ENCODE data around the gene B4GALT2.
A peak's percentile ranks its signal among the peaks of the same experiment; 100 is the strongest.

B4GALT2 gene

GRCh38 chr1:43984855-43985254, 5.8 kb downstream of the B4GALT2 start:
- no peak for DNase-seq (ENCODE audit: low read depth)

GRCh38 chr1:43985984-43986595, 7.1 kb downstream of the B4GALT2 start:
- no peak for DNase-seq (ENCODE audit: low read depth)

- DNase-seq (ENCODE audit: low read depth): no peak
Measured at GRCh38 chr1:43986712-43987111, 7.7 kb downstream of the B4GALT2 start.

GRCh38 chr1:43987159-43987902, 8.3 kb downstream of the B4GALT2 start:
- no peak for DNase-seq (ENCODE audit: low read depth)

GRCh38 chr1:43990271-43991199, 11.5 kb downstream of the B4GALT2 start:
- no peak for DNase-seq (ENCODE audit: low read depth)

GRCh38 chr1:43991200-43991475, 12.1 kb downstream of the B4GALT2 start:
- no peak for DNase-seq (ENCODE audit: low read depth)

GRCh38 chr1:43991476-43992231, 12.6 kb downstream of the B4GALT2 start, which contains the start of gene CCDC24:
CCDC24 (plus strand) TSS chr1:43991599; CDS start chr1:43991879, 280 bp downstream.
- peak; percentile 68 for DNase-seq (ENCODE audit: low read depth)

- DNase-seq (ENCODE audit: low read depth): no peak
Measured at GRCh38 chr1:43992232-43992995, 13.4 kb downstream of the B4GALT2 start.

GRCh38 chr1:43993206-43993914, 14.3 kb downstream of the B4GALT2 start:
- no peak for DNase-seq (ENCODE audit: low read depth)

GRCh38 chr1:43994071-43994470, 15.1 kb downstream of the B4GALT2 start:
- no peak for DNase-seq (ENCODE audit: low read depth)

- no peak for DNase-seq (ENCODE audit: low read depth)
Measured at GRCh38 chr1:43994794-43995790, 16.1 kb downstream of the B4GALT2 start.

- no peak for DNase-seq (ENCODE audit: low read depth)
Measured at GRCh38 chr1:43995984-43996732, 17.1 kb downstream of the B4GALT2 start.

- DNase-seq (ENCODE audit: low read depth): no peak
Measured at GRCh38 chr1:43996733-43997115, 17.7 kb downstream of the B4GALT2 start.

GRCh38 chr1:43997295-43997999, 18.4 kb downstream of the B4GALT2 start:
- DNase-seq (ENCODE audit: low read depth): no peak

- DNase-seq (ENCODE audit: low read depth): no peak
Measured at GRCh38 chr1:43998000-43998378, 19.0 kb downstream of the B4GALT2 start.

GRCh38 chr1:43999455-43999854, 20.4 kb downstream of the B4GALT2 start:
- DNase-seq (ENCODE audit: low read depth): no peak

- DNase-seq (ENCODE audit: low read depth): no peak
Measured at GRCh38 chr1:44000122-44000665, 21.2 kb downstream of the B4GALT2 start.

GRCh38 chr1:44002165-44002564, 23.2 kb downstream of the B4GALT2 start:
- no peak for DNase-seq (ENCODE audit: low read depth)
